ENCODE measurements around the gene PTPRM. TPM values are rescaled to one million over a fixed set of nuclear protein-coding genes. Genes with fewer than 3 reads are reported as not detected.

PTPRM gene
- total and polyA plus RNA-seq, 2 of the 4 experiments (the other 2 are of a cell fraction) = 28.3 to 51.2 TPM

DNA sequence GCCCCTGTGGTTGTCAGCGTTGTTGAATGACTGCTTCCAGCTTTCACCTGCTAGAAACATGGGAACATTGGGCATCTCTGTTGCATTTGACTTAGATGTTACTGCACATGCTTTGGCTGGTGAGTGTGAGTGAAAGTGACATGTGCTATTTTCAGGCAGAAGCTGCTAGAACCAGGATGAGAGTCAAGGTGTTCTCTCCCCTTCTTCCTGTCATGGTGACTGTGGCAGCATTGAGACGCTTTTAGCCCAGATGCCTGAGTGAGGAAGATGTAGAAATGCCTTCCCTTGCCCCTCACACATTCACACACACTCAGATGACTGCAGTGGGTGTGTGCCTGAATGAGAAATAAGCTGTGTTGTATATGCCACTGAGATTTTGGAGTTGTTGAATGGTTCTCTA, 220.2 kb downstream of the PTPRM start:
- Histone ChIP-seq H3K56ac (ENCODE audit: extremely low read depth, insufficient read depth, low read length) (no peak overlapping the region), H4K8ac (ENCODE audit: low read depth in 2 of 2, low read length in 2 of 2) (no peak overlapping the region), H3K9me1 (ENCODE audit: insufficient read depth, low read length) (peaks cover 2% of the 10 kb centered on the region), H2BK20ac (ENCODE audit: low read depth, low read length) (no peak overlapping the region), H3K23ac (ENCODE audit: low read depth, low read length) (no peak overlapping the region), H3K18ac (ENCODE audit: low read depth, low read length) (no peak overlapping the region), H2AFZ (replicated peaks; ENCODE audit: low read length, poor library complexity) (no peak overlapping the region), H3K27ac (ENCODE audit: insufficient read depth, low read length) (no peak overlapping the region), H2BK15ac (ENCODE audit: low read depth, low read length) (no peak overlapping the region), H3K27me3 (ENCODE audit: control insufficient read depth, insufficient read depth, low read length) (no peaks in the 10 kb centered on the region), H3K36me3 (ENCODE audit: control insufficient read depth, insufficient read depth, low read length) (no peaks in the 10 kb centered on the region), H3K4ac (ENCODE audit: low read depth, low read length) (no peak overlapping the region), H2BK120ac (ENCODE audit: low read depth, low read length) (no peak overlapping the region), H3K9ac (ENCODE audit: low read depth, low read length) (no peak overlapping the region), H2AK9ac (replicated peaks; ENCODE audit: low read depth, low read length, poor library complexity) (no peak overlapping the region), H2BK5ac (ENCODE audit: low read depth, low read length, poor library complexity, severe bottlenecking) (no peak overlapping the region), H3K4me2 (ENCODE audit: low read depth, low read length) (no peak overlapping the region), H3K79me1 (ENCODE audit: low read depth in 1 of 2, low read length in 2 of 2) (peaks cover 6 to 11% of the 10 kb centered on the region in 2 experiments; a peak in 3 of 4 replicates), H3K14ac (replicated peaks; ENCODE audit: low read depth, low read length) (no peak overlapping the region), H3K4me3 (ENCODE audit: insufficient read depth, low read depth, low read length) (no peak overlapping the region), H4K91ac (ENCODE audit: insufficient read depth, low read depth, low read length) (no peak overlapping the region), H4K5ac (ENCODE audit: low read depth, low read length) (no peak overlapping the region), H3K9me3 (ENCODE audit: control insufficient read depth, insufficient read depth, low read length) (no peaks in the 10 kb centered on the region), H4K20me1 (ENCODE audit: insufficient read depth, low read length) (peaks cover 4% of the 10 kb centered on the region), H3K4me1 (ENCODE audit: control insufficient read depth, insufficient read depth, low read length) (peaks cover 2% of the 10 kb centered on the region; the same call in 1 of the 2 replicates), H2AK5ac (ENCODE audit: low read depth, low read length) (peak overlapping the region; percentile 43; the same call in 1 of the 2 replicates)
- TF ChIP-seq MAZ (IDR thresholded peaks at IDR 0.05; ENCODE audit: borderline replicate concordance, low read depth, low read length) (no peak), MXI1 (IDR thresholded peaks at IDR 0.05; ENCODE audit: borderline replicate concordance, low read depth, low read length) (no peak), CEBPB (IDR thresholded peaks at IDR 0.05; ENCODE audit: low read depth, low read length) (no peak)
- ChIA-PET CTCF (interaction anchor here (0.5 kb wide), 1 partner anchor 471 kb away, joined by 3 read pairs; no protein-coding TSS in a partner anchor), POLR2A (ENCODE audit: unreplicated experiment) (no interaction called here)
- 71% methylated on average over 1 of the region's 2 CpGs; no CpG with 5 or more reads in 1 of the 2 experiments for WGBS, 2 experiments (ENCODE audit: extremely low coverage in 2 of 2, insufficient read length in 1 of 2)
- DNase-seq (no peak), ATAC-seq (ENCODE audit: low read depth) (no peak)
- in situ Hi-C loops (cut with MboI; ENCODE audit: low sequenced_read_pairs) = loop anchor here (25.0 kb wide), 1 partner anchor 600 kb away; no protein-coding TSS in a partner anchor
- BruUV-seq (replicated peaks) = no TSS peak
- dilution Hi-C loops (cut with HindIII; ENCODE audit: low sequenced_read_pairs, unreplicated experiment) = no loop called here
- intact Hi-C loops (cut with micrococcal nuclease) = loop anchor here (5.0 kb wide), 1 partner anchor 600 kb away; no protein-coding TSS in a partner anchor
